ENCODE measurements around the gene ASB13. TPM values are rescaled to one million over a fixed set of nuclear protein-coding genes. Genes with fewer than 3 reads are reported as not detected.
A peak's percentile ranks its signal among the peaks of the same experiment; 100 is the strongest.

Gene ASB13
- total RNA-seq, 1 donor from 2014 or later, result 15.3 TPM

GRCh38 chr10:5669604-5670003 lies 3.2 kb upstream of the ASB13 start:
- H3K4me3 ChIP-seq, result no peak overlapping the region
- H3K27ac ChIP-seq, result no peak overlapping the region
- DNase-seq (ENCODE audit: low spot score in 2 of 2), result no peak
- H3K9me3 ChIP-seq, result no peaks in the 10 kb centered on the region
- intact Hi-C loops (cut with DNase I), result no loop called here
- no peaks in the 10 kb centered on the region for H3K36me3 ChIP-seq
- no peaks in the 10 kb centered on the region for H3K27me3 ChIP-seq
- H3K4me1 ChIP-seq, result peaks cover 0 to 9% of the 10 kb centered on the region in 2 donors
- no peak for TF ChIP-seq CTCF (IDR thresholded peaks at IDR 0.05)

- Histone ChIP-seq H3K36me3 (no peaks in the 10 kb centered on the region), H3K4me3 (no peak overlapping the region), H3K9me3 (no peaks in the 10 kb centered on the region), H3K27ac (no peak overlapping the region), H3K27me3 (no peaks in the 10 kb centered on the region), H3K4me1 (peaks cover 0 to 15% of the 10 kb centered on the region in 2 donors)
- intact Hi-C loops (cut with DNase I), result no loop called here
- no peak for DNase-seq (ENCODE audit: low spot score in 2 of 2)
- TF ChIP-seq CTCF (IDR thresholded peaks at IDR 0.05), result no peak
Observed at GRCh38 chr10:5668429-5668828, 2.0 kb upstream of the ASB13 start.

GRCh38 chr10:5666841-5667630 lies 641 bp upstream of the ASB13 start:
- Histone ChIP-seq H3K9me3 (no peaks in the 10 kb centered on the region), H3K4me1 (peaks cover 0 to 17% of the 10 kb centered on the region in 2 donors), H3K27me3 (no peaks in the 10 kb centered on the region), H3K4me3 (peak overlapping the region; percentile 78 to 99), H3K36me3 (no peaks in the 10 kb centered on the region), H3K27ac (no peak overlapping the region)
- TF ChIP-seq CTCF (IDR thresholded peaks at IDR 0.05), result no peak
- intact Hi-C loops (cut with DNase I), result loop anchor here (2.0 kb wide), 1 partner anchor 34 kb away; no protein-coding TSS in a partner anchor
- no peak for DNase-seq (ENCODE audit: low spot score in 2 of 2)

GRCh38 chr10:5665373-5666007 lies 905 bp downstream of the ASB13 start:
- intact Hi-C loops (cut with DNase I), result loop anchor here (2.0 kb wide), 1 partner anchor 33 kb away; no protein-coding TSS in a partner anchor
- Histone ChIP-seq H3K4me1 (peaks cover 0 to 17% of the 10 kb centered on the region in 2 donors), H3K27me3 (no peaks in the 10 kb centered on the region), H3K27ac (peak overlapping the region; percentile 73 to 85), H3K9me3 (no peaks in the 10 kb centered on the region), H3K36me3 (no peaks in the 10 kb centered on the region), H3K4me3 (peak overlapping the region; percentile 78 to 99)
- TF ChIP-seq CTCF (IDR thresholded peaks at IDR 0.05), result no peak
- DNase-seq (ENCODE audit: low spot score in 2 of 2), result no peak

GRCh38 chr10:5663692-5664427 lies 2.5 kb downstream of the ASB13 start:
- Histone ChIP-seq H3K36me3 (no peaks in the 10 kb centered on the region), H3K4me1 (peaks cover 0 to 17% of the 10 kb centered on the region in 2 donors), H3K27me3 (no peaks in the 10 kb centered on the region), H3K9me3 (no peaks in the 10 kb centered on the region), H3K4me3 (no peak overlapping the region), H3K27ac (peak overlapping the region in 1 of 2 donors; percentile 18)
- intact Hi-C loops (cut with DNase I), result no loop called here
- no peak for DNase-seq (ENCODE audit: low spot score in 2 of 2)
- no peak for TF ChIP-seq CTCF (IDR thresholded peaks at IDR 0.05)

Data from ascending aorta (tissue), 2 donors.